ENCODE data around the gene CORO2A. TPM values are rescaled to one million over a fixed set of nuclear protein-coding genes. Genes with fewer than 3 reads are reported as not detected.

CORO2A gene
- total RNA-seq, 1 experiment from 2014 or later = 1.6 TPM

DNA sequence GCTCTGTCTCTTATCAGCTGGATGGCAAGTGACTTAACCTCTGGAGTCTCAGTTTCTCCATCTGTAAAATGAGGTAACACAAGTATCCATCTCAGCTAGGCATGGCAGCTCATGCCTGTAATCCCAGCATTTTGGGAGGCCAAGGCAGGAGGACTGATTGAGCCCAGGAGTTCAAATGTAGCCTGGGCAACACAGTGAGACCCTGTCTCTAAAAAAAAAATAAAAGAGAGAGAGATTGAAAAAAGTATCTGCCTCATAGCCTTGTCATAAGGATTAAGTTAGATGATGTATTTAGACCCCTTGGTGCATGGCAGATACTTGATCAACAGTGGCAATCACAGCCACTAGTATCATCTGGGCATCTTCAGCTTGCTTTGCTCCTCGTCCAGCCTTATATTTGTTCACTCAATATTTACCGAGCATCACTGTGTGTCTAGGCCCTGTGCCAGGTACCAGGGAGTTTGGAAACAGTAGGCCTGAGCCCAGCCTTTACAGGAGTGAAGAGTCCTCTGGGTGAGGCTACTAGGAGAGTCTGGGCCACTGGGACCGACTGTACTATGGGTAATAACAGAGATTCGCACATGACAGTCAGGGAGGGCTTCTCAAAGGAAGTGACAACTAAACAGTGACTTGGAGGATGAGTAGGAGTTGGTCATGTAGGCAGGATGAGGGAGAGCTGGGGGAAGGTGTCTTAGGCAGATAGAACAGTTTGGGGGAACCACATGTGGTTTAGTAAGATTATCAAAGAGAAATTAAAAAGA is 34.2 kb downstream of the CORO2A start:
- in situ Hi-C loops (cut with HindIII; ENCODE audit: low pct_unique_long_range_greater_than_20kb, low sequenced_read_pairs) = no loop called here
- DNase-seq (ENCODE audit: low read depth, low spot score) = no peak

DNA sequence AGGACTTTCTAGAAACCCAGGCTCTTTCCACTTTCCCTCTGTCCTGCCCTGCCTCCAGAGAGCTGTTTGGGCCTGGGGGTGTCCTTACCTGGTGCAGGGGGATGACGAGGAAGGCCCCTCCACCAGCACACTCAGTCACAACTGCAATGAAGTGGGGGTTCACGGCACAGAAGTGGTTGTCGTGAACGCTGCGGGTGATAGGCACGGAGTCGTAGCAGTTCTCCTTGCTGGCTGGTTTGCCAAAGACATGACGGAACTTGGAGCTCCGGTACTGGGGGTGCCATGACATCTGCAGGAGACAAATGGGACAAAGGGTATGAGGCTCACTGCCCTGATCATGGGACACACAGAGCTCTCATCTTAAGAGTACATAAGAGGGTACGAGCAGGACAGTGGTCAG is 35.1 kb downstream of the CORO2A start:
- DNase-seq (ENCODE audit: low read depth, low spot score) = no peak
- in situ Hi-C loops (cut with HindIII; ENCODE audit: low pct_unique_long_range_greater_than_20kb, low sequenced_read_pairs) = no loop called here

- DNase-seq (ENCODE audit: low read depth, low spot score) = no peak
- in situ Hi-C loops (cut with HindIII; ENCODE audit: low pct_unique_long_range_greater_than_20kb, low sequenced_read_pairs) = no loop called here
Observed at GRCh38 chr9:98154678-98155077, 37.8 kb downstream of the CORO2A start.

DNA sequence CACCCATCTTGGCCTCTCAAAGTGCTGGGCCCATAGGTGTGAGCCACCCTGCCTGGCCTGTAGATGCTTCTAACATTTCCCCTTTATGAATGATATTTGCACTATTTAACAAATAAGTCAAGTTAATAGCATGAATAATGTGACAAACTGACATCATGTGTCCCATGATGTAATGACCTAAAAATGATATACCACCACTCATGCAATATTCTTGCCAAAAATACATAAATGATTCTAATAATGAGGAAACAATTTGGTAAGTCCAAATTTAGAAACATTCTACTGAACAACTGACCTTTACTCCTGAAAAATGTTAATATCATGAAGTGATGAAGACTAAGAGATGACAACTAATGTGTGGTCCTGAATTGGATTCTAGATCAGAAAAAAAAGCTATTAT is 39.9 kb downstream of the CORO2A start:
- in situ Hi-C loops (cut with HindIII; ENCODE audit: low pct_unique_long_range_greater_than_20kb, low sequenced_read_pairs) = no loop called here
- no peak for DNase-seq (ENCODE audit: low read depth, low spot score)

- in situ Hi-C loops (cut with HindIII; ENCODE audit: low pct_unique_long_range_greater_than_20kb, low sequenced_read_pairs) = no loop called here
- no peak for DNase-seq (ENCODE audit: low read depth, low spot score)
Observed at GRCh38 chr9:98150721-98151120, 41.7 kb downstream of the CORO2A start.

GRCh38 chr9:98150164-98150563 is 42.3 kb downstream of the CORO2A start:
- in situ Hi-C loops (cut with HindIII; ENCODE audit: low pct_unique_long_range_greater_than_20kb, low sequenced_read_pairs) = no loop called here
- DNase-seq (ENCODE audit: low read depth, low spot score) = no peak

- in situ Hi-C loops (cut with HindIII; ENCODE audit: low pct_unique_long_range_greater_than_20kb, low sequenced_read_pairs) = no loop called here
- DNase-seq (ENCODE audit: low read depth, low spot score) = no peak
Observed at GRCh38 chr9:98149422-98149821, 43.0 kb downstream of the CORO2A start.

DNA sequence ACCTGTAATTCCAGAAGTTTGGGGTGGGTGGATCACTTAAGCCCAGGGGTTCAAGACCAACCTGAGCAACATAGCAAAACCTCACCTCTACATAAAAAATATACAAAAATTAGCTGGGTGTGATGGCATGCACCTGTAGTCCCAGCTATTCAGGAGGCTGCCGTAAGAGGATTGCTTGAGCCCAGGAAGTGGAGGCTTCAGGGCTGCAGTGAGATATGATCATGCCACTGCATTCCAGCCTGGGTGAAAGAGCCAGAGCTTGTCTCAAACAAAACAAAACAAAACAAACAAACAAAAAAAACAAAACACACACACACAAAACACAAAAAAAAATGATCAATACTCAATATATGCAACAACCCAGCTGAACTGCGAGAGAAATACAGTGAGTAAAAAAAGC is 44.0 kb downstream of the CORO2A start:
- DNase-seq (ENCODE audit: low read depth, low spot score) = no peak
- in situ Hi-C loops (cut with HindIII; ENCODE audit: low pct_unique_long_range_greater_than_20kb, low sequenced_read_pairs) = no loop called here

DNA sequence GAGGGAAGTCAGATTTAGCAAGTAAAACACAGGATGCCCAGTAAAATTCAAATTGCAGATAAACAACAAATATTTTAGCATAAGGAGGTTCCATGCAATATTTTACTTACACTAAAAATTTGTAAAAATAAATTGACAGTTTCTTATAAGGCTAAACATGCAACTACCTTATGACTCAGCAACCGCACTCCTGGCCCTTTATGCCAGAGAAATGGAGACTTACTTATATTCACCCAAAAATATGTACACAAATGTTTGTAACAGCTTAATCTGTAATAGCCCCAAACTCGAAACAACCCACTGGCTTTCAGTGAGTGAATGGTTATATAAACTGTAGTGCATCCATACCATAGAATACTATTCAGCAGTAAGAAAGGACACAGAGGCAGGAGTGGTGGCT is 44.9 kb downstream of the CORO2A start:
- DNase-seq (ENCODE audit: low read depth, low spot score) = no peak
- in situ Hi-C loops (cut with HindIII; ENCODE audit: low pct_unique_long_range_greater_than_20kb, low sequenced_read_pairs) = no loop called here

- no peak for DNase-seq (ENCODE audit: low read depth, low spot score)
Observed at GRCh38 chr9:98146101-98146991, 46.1 kb downstream of the CORO2A start.

DNA sequence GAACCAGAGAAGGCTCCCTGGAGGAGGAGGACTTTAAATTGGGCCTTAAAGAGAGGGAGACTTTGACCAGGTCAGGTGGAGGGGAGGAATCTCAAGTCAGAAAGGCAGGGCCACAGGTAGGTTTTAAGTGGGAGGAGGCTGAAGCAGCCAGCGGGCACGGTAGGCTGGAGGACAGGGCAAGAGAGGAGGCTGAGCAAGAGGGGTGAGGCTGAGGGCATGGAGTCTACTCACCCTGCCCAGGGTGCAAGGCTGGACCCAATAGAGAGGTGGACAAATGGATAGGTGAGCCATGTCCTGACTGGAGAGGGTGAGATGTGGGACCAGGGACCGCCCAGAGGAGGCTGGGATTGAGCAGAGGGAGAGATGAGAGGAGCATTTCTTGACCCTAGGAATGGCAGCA is 47.8 kb downstream of the CORO2A start:
- in situ Hi-C loops (cut with HindIII; ENCODE audit: low pct_unique_long_range_greater_than_20kb, low sequenced_read_pairs) = no loop called here
- no peak for DNase-seq (ENCODE audit: low read depth, low spot score)

More at GRCh38 chr9:98146101-98146991, 46.1 kb downstream of the CORO2A start:
- in situ Hi-C loops (cut with HindIII; ENCODE audit: low pct_unique_long_range_greater_than_20kb, low sequenced_read_pairs) = no loop called here

DNA sequence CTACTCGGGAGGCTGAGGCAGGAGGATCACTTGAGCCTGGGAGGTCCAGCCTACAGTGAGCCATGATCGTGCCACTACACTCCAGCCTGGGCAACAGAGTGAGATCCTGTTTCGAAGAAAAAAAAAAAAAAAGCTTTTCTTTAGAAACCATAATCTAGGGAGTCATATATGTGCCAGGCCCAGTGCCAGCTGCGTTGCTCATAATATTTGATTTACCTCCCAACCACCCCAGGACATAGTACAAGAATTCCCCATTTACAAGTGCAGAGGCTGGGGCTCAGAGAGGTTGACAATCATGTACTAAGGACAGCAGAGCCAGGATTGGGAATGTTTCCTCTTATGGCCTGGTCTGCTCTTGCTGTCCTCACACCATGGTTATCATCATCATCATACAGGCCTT is 48.4 kb downstream of the CORO2A start:
- no peak for DNase-seq (ENCODE audit: low read depth, low spot score)
- in situ Hi-C loops (cut with HindIII; ENCODE audit: low pct_unique_long_range_greater_than_20kb, low sequenced_read_pairs) = no loop called here

GRCh38 chr9:98142925-98143481 is 49.4 kb downstream of the CORO2A start:
- in situ Hi-C loops (cut with HindIII; ENCODE audit: low pct_unique_long_range_greater_than_20kb, low sequenced_read_pairs) = no loop called here
- DNase-seq (ENCODE audit: low read depth, low spot score) = no peak

DNA sequence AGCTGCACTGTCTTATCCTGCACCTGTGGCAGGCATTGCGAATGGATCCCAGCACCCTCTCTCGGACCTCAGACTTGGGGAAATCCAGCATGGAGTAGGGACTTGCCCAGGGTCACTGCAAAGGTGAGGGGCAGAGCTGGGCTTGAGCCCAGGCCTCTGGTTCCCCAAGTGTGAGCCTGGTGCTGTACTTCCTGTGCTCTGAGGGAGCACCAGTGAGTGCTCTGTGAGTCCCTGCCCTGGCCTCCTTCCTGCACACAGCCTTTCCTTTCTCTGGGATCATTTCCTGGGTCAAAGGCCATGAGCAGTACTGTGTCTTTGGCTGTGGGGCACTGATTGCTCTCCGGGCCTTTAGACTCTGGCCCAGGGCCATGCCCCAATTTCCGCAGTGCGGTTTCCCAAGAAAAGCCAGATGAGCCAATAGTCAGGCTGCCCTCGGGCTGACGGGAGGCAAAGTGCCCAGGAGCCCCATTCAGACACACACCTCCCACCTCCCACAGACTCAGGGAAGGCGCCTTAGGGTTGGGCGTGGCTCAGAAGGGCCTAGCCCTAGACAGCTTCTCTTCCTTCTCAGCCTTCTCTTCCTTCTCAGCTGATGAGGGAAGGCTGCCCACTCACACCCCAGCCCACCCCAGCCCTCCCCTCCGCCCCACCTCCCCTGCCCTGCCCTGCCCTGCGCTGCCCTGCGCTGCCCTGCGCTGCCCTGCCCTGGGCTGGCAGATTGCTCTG is 50.1 kb downstream of the CORO2A start:
- no peak for DNase-seq (ENCODE audit: low read depth, low spot score)
- in situ Hi-C loops (cut with HindIII; ENCODE audit: low pct_unique_long_range_greater_than_20kb, low sequenced_read_pairs) = no loop called here

DNA sequence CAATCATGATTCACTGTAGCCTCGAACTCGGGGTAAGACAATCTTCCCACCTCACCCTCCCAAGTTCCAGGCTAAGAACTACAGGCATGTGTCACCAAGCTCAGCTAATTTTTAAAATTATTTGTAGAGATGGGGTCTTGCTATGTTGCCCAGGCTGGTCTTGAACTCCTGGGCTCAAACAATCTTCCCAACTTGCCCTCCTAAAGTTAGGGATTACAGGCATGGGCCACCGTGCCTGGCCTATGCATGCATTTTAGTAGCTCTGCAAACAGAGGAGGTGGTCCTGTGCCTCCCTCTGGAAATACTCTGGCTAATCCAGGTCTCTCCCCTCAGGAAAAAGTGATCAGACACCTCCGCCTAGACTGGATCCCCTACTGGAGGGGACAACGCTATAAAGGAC is 51.9 kb downstream of the CORO2A start:
- no peak for DNase-seq (ENCODE audit: low read depth, low spot score)
- in situ Hi-C loops (cut with HindIII; ENCODE audit: low pct_unique_long_range_greater_than_20kb, low sequenced_read_pairs) = no loop called here

GRCh38 chr9:98136489-98136888 is 55.9 kb downstream of the CORO2A start:
- in situ Hi-C loops (cut with HindIII; ENCODE audit: low pct_unique_long_range_greater_than_20kb, low sequenced_read_pairs) = no loop called here
- no peak for DNase-seq (ENCODE audit: low read depth, low spot score)

DNA sequence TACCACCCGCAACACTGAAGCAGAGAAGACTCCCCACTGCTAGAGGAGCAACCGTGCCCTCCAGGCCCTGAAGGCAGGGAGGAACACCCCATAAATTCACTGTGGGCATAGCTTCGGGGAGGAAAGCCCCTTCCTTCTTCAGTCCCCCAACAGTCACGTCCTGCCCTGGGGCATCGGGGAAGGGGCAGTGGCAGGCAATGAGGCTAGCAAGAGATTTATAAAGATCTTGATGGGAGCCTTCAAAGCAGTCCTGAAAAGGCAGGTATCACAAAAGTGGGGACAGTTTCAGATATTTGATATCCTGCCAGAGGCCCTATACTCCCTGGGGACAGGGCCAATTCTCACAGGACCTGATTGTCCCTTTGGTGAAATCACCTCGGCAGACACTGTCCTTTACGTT is 56.5 kb downstream of the CORO2A start:
- in situ Hi-C loops (cut with HindIII; ENCODE audit: low pct_unique_long_range_greater_than_20kb, low sequenced_read_pairs) = no loop called here
- DNase-seq (ENCODE audit: low read depth, low spot score) = no peak

DNA sequence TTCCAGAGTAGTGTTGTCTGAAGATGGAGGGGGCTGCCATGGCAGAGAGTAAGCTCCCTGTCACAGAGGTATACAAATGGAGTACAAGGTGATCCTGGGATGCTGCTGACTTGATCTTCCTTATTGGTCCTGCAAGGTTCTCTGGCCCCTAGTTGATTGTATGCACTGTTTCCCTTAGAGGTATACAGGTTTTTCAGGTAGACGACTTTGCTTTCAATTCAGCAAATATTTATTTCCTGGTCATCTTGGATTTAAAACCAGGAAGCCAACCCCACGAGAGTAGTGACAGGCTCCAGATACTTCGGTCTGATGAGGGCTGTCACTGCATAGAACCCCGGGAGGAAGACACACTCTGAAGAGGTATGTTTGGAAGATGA is 56.9 kb downstream of the CORO2A start:
- in situ Hi-C loops (cut with HindIII; ENCODE audit: low pct_unique_long_range_greater_than_20kb, low sequenced_read_pairs) = no loop called here
- DNase-seq (ENCODE audit: low read depth, low spot score) = no peak
